Adipocyte (in vitro differentiated cells): Measurements from ENCODE around the gene APOM.

ENCODE experiments used
- DNase-seq: peaks from one replicate; pipeline ENCODE4 v3.0.0-alpha.2; 2015; ENCODE audit warnings: low read depth
- H3K27me3 ChIP-seq: replicated peaks from 2 replicates; pipeline ENCODE4 v1.7.0; 2013; ENCODE audit warnings: mild to moderate bottlenecking, low read length, moderate library complexity; ENCODE audit not compliant: control insufficient read depth, insufficient read depth
- H3K36me3 ChIP-seq: 2 replicates; pipeline ENCODE4 v1.7.0; 2013; ENCODE audit warnings: low read length, mild to moderate bottlenecking, moderate library complexity; ENCODE audit not compliant: control insufficient read depth, insufficient read depth, severe bottlenecking
- H3K4me1 ChIP-seq: 2 replicates; pipeline ENCODE4 v1.7.0; 2013; ENCODE audit warnings: mild to moderate bottlenecking, low read length, moderate library complexity; ENCODE audit not compliant: control insufficient read depth, insufficient read depth
- H3K4me3 ChIP-seq: 2 replicates; pipeline ENCODE4 v1.7.0; 2013; ENCODE audit warnings: mild to moderate bottlenecking, low read length, moderate library complexity
- H3K9ac ChIP-seq: 2 replicates; pipeline ENCODE4 v1.7.0; 2013; ENCODE audit warnings: mild to moderate bottlenecking, low read length, moderate library complexity
- H3K9me3 ChIP-seq: 2 replicates; pipeline ENCODE4 v1.7.0; 2013; ENCODE audit warnings: mild to moderate bottlenecking, low read length, moderate library complexity; ENCODE audit not compliant: control insufficient read depth

APOM gene

DNA sequence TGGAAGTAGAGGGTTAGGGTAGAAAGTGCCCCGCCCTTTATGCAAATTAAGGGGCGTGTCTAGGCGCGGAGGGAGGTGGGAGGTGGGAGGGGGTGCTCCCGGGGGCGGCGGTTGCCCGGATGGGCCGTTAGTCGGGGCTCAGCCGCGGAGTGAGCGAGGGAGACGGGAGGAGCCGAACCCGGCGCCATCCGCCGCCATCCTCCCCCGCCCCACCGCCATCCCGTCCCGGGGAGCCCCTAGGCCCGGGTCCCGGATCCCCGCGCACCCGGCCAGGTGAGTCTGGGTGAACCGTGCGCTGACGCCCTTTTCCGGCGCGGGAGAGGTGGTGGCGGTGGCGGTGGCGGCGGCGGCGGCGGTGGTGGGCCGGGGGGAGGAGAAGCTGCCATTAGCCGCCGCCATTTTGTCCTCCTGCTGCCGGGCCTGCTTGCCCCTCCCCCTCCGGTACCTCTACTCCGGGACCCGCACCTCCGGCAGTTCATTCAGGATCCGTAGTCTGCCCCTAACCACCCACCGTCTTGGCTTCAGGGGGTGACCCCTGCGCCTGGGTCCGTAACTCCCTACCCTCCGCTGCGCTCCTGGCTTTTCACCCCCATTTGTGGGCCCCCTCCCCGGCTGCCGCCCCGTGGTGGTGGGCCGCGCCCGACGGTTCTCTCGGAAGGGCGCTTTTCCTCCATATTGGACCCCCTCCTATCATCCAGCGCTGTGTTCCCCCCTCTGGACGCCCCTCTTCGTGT, 34.9 kb upstream of the APOM start, which contains the start of gene PRRC2A:
TSS of gene PRRC2A (plus strand) at position 130 of the 734 bp plus-strand sequence. CDS start 2,075 bp downstream, outside the sequence.
- no peaks in the 10 kb centered on the region for H3K9me3 ChIP-seq
- peak within 1 kb of the TSS; percentile 99 for H3K9ac ChIP-seq
- peak within 1 kb of the TSS; percentile 98 for H3K4me3 ChIP-seq
- H3K27me3 ChIP-seq = no peaks in the 10 kb centered on the region
- peaks cover 31% of the 10 kb centered on the region for H3K36me3 ChIP-seq
- peak; percentile 83 for DNase-seq
- H3K4me1 ChIP-seq = peaks cover 18% of the 10 kb centered on the region

DNA sequence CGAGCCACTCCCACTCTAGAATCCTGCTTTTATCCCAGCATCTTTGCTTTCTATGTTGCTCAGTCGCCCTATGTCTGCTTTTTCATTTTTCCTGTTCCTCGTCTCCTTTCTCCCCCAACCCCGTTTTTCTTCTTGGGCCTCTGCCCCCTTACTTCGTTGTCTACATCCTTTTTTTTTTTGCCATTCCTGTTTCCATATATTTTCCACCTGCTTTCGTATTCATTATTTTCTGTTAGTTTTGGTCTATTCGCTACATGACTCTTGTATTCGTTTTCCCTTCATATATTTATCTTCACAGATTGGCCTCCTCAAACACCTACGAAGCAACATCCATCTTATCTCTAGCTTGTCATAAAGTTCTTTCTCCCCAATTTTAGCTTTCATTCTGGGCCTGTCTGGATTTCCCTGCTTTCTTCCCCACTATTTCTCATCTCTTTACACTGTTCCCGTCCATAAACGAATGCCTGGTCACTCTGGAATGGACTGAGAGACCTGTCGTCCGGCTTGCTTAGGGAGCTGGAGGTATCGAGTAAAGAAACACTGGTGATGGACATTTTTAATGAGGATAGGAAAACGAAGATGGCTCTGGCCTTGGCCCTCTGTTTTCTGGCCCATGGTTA, 34.3 kb upstream of the APOM start:
- H3K4me3 ChIP-seq = peak overlapping the region; percentile 98
- no peaks in the 10 kb centered on the region for H3K9me3 ChIP-seq
- peak overlapping the region; percentile 99 for H3K9ac ChIP-seq
- H3K4me1 ChIP-seq = peaks cover 18% of the 10 kb centered on the region
- H3K36me3 ChIP-seq = peaks cover 38% of the 10 kb centered on the region
- DNase-seq = peak; percentile 38
- no peaks in the 10 kb centered on the region for H3K27me3 ChIP-seq

DNA sequence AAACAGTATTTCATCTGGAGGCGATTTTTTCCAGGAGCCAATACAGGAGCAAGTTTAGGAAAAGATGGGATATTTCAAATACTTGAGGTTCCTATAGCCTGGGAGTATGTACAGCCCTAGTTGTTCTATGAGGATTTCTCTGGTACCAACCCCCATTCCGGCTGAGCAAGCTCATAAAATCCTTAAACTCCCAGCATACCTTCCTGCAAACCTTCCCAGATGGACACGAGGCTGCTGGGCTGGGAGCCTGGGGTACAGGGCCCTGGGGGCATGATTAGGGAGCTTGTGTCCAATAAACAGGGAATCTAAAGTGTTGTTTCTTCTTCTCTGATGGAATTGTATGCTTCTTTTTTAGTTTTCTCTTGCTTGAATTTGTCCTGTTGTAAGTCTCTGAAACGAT, 33.7 kb upstream of the APOM start:
- peak; percentile 39 for DNase-seq
- Histone ChIP-seq H3K9ac (peak overlapping the region; percentile 99), H3K27me3 (no peaks in the 10 kb centered on the region), H3K9me3 (no peaks in the 10 kb centered on the region), H3K36me3 (peaks cover 44% of the 10 kb centered on the region), H3K4me3 (peak overlapping the region; percentile 98), H3K4me1 (peaks cover 18% of the 10 kb centered on the region)

DNA sequence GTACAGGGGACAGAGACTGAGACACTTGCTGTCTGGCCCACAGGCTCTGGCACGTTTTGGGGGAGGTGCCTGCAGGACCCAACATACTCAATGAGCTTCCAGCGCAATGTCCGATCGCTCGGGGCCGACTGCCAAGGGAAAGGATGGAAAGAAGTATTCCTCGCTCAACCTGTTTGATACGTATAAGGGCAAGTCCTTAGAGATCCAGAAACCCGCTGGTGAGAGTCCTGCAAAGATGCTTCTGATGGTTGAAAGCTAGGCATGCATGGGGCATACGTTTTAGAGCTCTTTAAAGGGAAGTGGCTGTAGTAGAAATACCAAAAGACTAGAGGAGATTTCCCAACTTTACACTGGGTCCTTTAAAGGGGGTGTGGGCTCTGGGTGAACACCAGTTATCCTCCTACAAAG, 33.0 kb upstream of the APOM start:
- H3K4me1 ChIP-seq = peaks cover 18% of the 10 kb centered on the region
- no peak for DNase-seq
- H3K36me3 ChIP-seq = peaks cover 51% of the 10 kb centered on the region
- H3K9me3 ChIP-seq = no peaks in the 10 kb centered on the region
- peak overlapping the region; percentile 99 for H3K9ac ChIP-seq
- peak overlapping the region; percentile 98 for H3K4me3 ChIP-seq
- no peaks in the 10 kb centered on the region for H3K27me3 ChIP-seq

DNA sequence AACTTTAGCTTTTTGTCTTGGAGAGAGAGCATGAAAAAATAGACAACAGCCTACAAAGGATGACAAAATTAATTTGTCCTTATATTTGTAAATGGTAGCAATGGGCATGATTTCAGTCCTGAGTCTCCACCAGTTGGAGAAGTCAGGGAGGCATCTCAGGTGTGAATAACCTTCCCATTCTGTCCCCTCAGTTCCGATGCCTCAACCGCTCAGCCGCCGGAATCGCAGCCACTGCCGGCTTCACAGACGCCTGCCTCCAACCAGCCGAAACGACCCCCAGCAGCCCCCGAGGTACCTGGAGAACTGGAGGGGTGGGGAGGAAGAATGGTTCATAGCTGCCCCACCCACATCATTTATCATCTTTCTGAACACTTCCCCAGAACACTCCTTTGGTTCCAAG, 31.6 kb upstream of the APOM start:
- no peak for DNase-seq
- peaks cover 64% of the 10 kb centered on the region for H3K36me3 ChIP-seq
- peaks cover 18% of the 10 kb centered on the region for H3K4me1 ChIP-seq
- no peaks in the 10 kb centered on the region for H3K27me3 ChIP-seq
- H3K4me3 ChIP-seq = no peak overlapping the region
- no peaks in the 10 kb centered on the region for H3K9me3 ChIP-seq
- H3K9ac ChIP-seq = no peak overlapping the region

DNA sequence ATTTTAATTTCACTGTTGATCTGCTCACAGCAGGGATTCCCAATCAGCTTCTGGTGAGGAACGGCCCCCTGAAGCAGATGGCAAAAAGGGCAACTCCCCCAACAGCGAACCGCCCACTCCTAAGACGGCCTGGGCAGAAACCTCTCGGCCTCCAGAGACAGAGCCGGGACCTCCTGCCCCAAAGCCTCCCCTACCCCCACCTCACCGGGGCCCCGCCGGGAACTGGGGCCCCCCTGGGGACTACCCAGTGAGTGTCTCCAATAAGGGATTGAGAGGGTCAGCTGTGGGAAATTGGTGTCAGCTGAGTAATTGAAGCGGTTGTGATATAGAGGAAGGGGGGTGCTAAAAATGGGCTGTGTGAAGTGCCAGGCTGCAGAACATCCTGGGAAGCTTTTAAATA, 28.7 kb upstream of the APOM start:
- Histone ChIP-seq H3K36me3 (peaks cover 93% of the 10 kb centered on the region), H3K4me3 (no peak overlapping the region)
- DNase-seq = no peak

DNA sequence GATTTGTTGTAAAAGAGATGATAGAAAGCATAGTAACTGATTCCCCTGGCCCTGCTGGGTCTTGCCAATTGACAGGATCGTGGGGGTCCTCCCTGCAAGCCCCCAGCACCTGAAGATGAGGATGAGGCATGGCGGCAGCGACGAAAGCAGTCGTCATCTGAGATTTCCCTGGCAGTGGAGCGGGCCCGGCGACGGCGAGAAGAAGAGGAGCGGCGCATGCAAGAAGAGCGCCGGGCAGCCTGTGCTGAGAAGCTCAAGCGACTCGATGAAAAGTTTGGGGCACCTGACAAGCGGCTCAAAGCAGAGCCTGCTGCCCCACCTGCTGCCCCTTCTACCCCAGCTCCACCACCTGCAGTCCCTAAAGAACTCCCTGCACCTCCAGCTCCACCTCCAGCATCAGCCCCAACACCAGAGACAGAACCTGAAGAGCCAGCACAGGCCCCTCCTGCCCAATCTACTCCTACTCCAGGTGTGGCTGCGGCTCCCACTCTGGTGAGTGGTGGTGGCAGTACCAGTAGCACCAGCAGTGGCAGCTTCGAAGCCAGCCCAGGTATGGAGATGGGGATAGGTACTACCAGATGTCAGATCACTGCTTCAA, 27.9 kb upstream of the APOM start:
- Histone ChIP-seq H3K9ac (no peak overlapping the region), H3K4me3 (no peak overlapping the region), H3K4me1 (peaks cover 3% of the 10 kb centered on the region), H3K36me3 (peaks cover 99% of the 10 kb centered on the region), H3K27me3 (no peaks in the 10 kb centered on the region), H3K9me3 (no peaks in the 10 kb centered on the region)
- no peak for DNase-seq

More for the DNA sequence above, 28.7 kb upstream of the APOM start:
- Histone ChIP-seq H3K4me1 (peaks cover 11% of the 10 kb centered on the region), H3K27me3 (no peaks in the 10 kb centered on the region), H3K9ac (no peak overlapping the region), H3K9me3 (no peaks in the 10 kb centered on the region)

DNA sequence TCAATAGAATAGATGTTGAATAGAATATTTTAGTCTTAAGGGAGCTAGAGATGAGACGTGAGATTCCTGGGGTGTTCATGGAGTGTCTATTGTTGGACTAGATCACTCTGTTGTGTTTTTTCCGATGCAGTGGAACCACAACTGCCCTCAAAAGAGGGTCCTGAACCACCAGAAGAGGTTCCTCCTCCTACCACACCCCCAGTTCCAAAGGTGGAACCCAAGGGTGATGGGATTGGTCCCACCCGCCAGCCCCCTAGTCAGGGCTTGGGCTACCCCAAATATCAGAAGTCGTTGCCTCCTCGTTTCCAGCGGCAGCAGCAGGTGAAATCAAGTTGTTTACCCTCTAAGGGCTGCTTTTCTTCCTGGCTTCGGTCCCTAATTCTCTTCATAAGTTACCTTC, 26.7 kb upstream of the APOM start:
- peaks cover 100% of the 10 kb centered on the region for H3K36me3 ChIP-seq
- no peak overlapping the region for H3K4me3 ChIP-seq
- no peaks in the 10 kb centered on the region for H3K9me3 ChIP-seq
- no peak overlapping the region for H3K9ac ChIP-seq
- no peaks in the 10 kb centered on the region for H3K27me3 ChIP-seq
- DNase-seq = no peak
- H3K4me1 ChIP-seq = no peaks in the 10 kb centered on the region

DNA sequence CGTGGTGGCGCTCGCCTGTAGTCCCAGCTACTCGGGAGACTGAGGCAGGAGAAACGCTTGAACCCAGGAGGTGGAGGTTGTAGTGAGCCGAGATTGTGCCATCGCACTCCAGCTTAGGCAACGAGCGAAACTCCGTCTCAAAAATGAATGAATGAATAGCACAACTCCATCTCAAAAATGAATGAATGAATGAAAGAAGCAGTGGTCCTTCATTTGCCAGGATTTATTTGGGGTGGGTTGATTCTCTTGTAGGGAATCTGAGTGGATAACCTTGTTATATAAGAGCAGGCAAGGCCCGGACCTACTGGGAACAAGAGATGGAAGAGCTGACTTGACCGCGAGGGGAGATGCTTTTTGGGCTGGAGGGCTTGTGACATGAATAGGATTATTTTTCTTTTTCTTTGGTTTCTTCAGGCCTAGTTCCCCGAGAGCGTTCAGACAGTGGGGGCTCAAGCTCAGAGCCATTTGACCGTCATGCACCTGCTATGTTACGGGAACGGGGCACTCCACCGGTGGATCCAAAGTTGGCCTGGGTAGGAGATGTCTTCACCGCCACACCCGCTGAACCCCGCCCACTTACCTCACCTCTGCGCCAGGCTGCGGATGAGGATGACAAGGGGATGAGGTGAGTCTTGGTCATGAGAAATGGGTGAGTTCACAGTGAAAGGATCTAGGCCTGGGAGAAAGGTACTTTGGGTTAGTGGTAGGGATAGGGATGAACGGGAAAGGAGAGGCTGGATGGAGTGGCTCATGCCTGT, 25.3 kb upstream of the APOM start:
- peaks cover 7% of the 10 kb centered on the region for H3K4me1 ChIP-seq
- H3K4me3 ChIP-seq = no peak overlapping the region
- no peak for DNase-seq
- H3K27me3 ChIP-seq = no peaks in the 10 kb centered on the region
- no peaks in the 10 kb centered on the region for H3K9me3 ChIP-seq
- peaks cover 100% of the 10 kb centered on the region for H3K36me3 ChIP-seq
- H3K9ac ChIP-seq = no peak overlapping the region

DNA sequence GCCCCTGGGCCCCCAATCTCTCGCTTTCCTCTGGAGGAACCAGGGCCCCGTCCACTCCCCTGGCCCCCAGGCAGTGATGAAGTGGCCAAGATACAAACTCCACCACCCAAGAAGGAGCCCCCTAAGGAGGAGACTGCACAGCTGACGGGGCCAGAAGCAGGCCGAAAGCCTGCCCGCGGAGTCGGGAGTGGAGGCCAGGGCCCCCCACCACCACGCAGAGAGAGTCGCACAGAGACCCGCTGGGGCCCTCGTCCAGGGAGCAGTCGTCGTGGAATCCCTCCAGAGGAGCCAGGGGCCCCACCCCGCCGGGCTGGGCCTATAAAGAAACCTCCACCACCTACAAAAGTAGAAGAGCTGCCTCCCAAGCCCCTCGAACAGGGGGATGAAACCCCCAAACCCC, 24.5 kb upstream of the APOM start:
- peaks cover 7% of the 10 kb centered on the region for H3K4me1 ChIP-seq
- no peaks in the 10 kb centered on the region for H3K27me3 ChIP-seq
- no peak overlapping the region for H3K4me3 ChIP-seq
- H3K36me3 ChIP-seq = peaks cover 100% of the 10 kb centered on the region
- H3K9ac ChIP-seq = no peak overlapping the region
- H3K9me3 ChIP-seq = no peaks in the 10 kb centered on the region
- DNase-seq = no peak
